Measurements from ENCODE around the gene MAGI2.

Gene MAGI2

DNA sequence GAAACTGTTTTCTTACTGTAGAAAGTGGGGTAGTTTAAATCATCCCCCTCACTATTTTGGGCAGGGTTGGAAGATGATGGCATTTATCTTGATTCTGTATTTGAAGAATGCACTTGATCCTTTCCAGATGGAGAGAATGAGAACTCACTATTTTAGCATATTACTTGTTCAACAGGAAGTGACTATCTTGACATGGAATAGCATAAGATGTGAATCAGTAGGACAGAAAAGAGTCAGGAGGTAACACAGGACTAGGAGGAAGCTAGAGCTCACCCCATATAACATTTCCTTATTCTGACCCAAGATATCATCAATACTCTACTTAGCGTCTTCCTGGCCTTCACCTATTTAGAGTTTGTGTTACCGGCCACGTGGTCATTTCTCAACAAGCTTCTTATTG, 1254.7 kb downstream of the MAGI2 start:
- no peak for FAIRE-seq

DNA sequence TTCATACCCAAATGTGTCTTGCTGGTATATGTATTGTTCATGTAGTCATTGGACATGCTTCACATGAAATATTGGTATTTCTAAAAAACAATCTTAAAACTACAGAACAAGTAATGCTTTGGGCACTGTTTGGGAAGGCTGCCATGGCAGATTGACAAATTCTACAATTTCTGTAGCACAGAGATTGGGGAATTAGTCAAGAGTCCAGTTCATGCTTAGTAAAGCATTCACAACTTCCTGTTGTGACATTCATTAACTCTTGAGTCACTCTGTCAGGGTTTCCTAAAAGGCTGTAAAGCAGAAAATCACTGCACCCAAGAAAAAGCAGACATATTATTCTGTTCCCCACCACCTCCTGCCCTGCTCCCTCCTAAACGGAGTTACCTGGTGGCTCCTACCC, 1256.0 kb downstream of the MAGI2 start:
- no peak for FAIRE-seq

DNA sequence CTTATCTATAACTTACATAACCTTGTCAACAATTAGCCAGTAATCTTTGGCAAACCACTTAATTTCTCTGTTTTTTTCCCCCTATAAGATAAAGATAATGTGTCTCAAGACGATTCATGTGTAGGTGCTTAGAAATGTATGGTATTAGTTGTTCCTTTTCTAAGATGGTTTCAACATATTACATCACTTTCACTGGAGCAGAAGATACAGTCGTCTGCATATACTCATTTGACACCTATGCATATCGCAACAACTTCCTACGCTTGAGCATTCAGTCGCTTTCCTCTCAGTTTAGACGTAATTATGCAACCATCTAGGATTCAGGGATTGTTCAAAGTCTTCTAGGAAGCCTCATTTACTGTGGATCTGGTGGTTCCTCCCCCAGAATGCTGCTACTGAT, 1258.2 kb downstream of the MAGI2 start:
- no peak for FAIRE-seq

DNA sequence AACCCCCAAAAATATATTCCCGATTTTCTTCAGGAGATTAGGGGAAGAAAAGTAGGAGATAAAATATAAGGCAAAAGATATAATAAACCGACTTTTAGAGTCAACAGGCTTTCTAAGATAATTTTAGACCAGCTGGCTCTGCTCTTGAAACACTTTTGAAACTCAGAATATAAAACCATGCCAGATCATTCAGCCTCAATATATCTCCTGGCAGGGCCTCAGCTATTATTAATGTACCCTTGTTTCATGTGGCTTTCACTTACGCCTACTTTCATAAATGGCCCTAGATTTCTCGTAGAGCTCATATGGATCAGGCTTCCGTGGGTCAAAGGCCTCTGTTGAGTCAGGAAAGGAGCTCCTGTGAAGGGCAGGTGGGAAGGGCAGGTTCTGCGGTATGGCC, 1258.9 kb downstream of the MAGI2 start:
- FAIRE-seq, result no peak

DNA sequence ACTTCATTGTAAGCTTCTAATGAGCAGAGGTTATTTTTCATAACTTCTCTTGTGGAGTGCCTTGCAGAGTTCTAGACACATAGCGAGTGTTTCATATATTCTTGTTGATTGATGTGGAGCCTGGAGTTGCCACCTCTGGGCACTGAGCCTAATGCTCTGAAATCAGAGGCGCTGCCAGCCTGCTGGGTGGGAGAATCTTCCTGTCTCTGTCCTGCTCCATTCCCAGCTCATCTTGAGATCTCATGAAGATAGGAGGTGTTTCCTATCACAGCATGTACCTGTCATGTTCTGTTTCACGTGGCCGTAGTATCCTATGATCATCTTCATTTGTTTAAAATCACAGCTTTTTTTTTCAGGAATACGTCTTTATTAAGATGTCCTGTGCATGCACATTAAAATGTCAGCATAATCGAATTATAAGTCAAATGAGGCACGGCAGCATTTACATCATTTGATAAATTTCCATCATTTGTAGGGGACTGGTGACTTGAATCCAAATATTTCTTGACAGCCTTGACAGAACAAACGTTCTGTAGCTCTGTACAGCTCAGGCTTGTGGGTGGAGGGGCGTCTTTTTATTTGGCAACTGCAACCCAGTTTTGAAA, 1261.9 kb downstream of the MAGI2 start:
- no peak for FAIRE-seq

- no peak for FAIRE-seq
These were observed 1263.7 kb downstream of the MAGI2 start for GRCh38 chr7:78189762-78190161.

GRCh38 chr7:78185149-78185745, 1268.2 kb downstream of the MAGI2 start:
- FAIRE-seq, result no peak

DNA sequence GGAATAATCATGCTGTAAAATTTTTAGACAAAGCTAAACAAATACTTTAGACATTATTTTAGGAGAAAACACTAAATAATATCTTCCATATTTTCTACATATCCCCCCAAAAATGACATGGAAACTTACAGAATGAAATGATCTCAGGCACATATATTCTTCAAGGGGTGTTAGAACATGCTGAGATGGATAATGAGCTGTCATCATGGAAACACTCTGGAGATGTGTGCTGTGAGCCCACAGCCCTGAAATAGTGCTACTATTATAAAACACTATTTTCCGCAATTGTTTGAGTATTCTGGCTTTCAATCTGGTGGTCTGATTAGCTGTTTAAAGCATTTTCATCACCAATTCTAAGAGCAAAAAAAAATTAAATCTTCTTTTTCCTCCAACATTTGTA, 1269.2 kb downstream of the MAGI2 start:
- FAIRE-seq, result no peak

DNA sequence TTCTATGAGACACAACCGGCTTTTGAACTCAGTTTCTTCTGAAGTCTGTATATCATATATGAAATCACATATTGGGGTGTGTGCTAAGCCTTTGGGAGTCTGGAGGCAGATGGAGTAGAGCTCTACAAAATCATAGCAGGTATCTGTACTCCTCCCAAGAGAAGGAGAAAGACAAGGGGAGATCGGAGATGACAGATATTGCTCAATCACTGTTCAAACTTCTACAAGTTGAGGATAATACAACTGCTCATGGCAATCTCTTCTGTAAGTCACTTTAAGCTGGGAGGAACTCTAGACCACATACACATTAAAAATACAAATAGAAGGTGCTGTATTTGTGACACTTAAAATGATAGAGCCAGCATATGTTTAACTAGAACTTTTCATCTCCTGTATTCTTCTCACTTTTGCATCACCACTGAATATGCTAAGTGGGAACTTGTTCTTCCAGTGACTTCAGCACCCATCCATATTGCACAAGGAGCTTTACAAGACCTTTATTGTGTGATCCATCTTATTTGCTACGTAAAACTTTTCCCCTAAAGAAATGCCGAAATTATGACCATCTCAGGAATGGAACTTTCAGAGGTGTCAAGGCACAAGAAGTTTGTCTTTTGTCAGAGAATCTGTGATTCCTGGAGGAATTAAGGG, 1273.5 kb downstream of the MAGI2 start:
- FAIRE-seq, result no peak

DNA sequence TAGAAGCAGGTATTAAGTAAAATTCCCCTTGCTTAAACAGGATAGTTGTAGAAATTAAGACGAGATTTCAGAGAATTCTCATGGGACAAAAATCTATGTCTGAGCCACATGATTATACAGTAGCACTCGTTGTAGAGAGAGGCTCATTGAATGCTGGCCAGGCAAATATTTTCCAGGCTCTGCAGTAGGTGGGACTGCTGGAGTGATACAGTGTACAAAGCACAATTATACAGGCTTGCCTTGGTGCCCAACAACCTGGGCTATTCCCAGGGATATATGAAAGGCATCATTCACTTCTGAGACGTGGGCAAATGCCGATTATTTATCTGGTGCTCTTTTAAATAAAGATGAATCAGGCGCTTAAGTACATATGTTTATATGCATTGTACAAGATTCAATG, 1274.3 kb downstream of the MAGI2 start:
- no peak for FAIRE-seq

- FAIRE-seq, result no peak
These were observed 1275.1 kb downstream of the MAGI2 start for GRCh38 chr7:78178319-78178718.

GRCh38 chr7:78176171-78176570, 1277.3 kb downstream of the MAGI2 start:
- no peak for FAIRE-seq

DNA sequence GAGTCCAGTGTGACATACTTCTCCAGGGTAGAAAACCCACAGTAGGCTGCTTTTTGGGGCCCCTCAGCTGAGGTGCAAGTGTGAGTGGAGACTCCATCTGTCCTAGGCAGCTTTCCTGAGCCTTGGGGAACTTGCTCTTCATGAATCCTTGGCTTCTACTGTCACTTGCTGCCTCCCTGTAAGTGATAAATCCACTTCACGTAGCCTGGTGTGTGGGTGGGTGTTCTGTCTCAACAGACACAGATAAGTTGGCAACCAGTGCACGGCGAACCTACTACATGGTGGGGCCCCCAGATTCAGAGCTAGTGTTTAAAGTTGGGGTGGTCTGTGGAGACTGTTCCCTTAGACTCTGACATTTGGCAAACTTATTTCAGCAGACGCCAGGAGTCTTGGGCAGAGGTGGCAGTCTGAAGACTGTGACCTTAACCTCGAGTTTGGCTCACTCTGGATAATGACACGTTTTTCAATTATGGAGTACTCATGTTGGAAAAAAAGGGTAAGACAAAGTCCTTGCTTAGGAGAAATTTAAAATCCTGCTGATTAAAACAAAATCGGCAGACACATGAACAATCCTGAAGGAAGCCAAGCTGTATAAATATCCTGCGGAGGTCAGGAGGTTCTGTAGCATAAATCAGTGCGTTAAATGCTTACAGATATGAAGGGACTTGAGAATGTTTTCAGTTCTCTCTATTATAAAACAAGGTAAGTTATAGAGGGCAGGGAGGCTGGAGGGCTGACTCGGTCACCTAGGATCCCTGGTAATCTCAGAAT, 1278.0 kb downstream of the MAGI2 start:
- FAIRE-seq, result no peak

- FAIRE-seq, result no peak
These were observed 1279.8 kb downstream of the MAGI2 start for GRCh38 chr7:78173666-78174065.

DNA sequence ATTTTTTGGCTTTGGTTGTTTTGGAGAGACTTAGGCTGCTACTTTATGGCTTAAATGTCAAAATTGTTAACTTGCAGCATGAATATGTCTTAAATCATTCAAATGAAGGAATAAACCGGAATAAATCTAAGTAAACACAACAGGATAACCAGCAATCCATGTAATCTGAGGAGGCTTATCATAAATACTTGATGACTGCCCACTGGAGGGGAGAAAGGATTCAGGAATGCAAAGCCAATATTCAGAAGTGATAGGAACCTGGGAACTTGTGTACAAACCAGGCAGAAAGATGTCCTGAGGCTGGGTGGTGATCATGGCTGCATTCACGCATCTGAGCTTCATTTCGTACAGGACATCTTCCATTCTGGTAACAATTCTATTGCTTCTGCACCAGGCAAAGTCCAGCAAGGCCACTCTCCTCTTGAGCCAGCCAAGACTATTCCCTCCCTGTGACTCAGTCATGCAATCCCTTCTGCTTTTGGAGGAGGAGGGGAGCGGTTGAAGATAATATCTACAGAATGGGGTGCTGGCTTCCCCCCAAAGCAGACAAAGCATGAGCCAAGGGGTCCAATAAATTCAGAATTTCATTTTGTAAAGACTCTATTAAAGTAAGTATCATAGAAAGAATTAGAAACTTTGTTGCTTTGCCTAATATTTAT, 1280.4 kb downstream of the MAGI2 start:
- no peak for FAIRE-seq

DNA sequence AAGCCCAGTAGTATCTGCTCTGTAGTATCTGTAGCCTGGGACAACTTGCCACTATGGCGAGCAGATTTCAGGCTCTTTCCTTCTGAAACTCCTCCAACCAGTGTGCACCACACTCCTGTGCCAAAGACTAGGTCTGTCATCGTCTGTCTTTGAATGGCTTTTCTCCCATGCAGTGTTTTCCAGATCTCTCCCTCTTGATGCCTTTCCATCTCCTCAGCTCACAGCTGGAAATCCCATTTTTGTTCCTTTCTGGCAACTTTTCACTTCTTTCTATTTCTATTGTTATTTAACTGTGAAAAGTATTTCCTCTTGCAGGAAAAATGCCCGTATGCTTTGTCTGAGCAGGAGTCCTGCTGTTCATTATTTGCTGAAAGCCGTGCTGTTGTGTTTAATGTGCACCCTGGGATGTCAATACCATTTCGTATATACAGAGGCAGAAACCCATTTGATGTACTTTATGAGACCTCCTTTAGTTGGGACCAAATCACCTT, 1281.2 kb downstream of the MAGI2 start:
- FAIRE-seq, result no peak

- no peak for FAIRE-seq
These were observed 1282.1 kb downstream of the MAGI2 start for GRCh38 chr7:78171398-78171797.

GRCh38 chr7:78170815-78171214, 1282.7 kb downstream of the MAGI2 start:
- FAIRE-seq, result no peak

DNA sequence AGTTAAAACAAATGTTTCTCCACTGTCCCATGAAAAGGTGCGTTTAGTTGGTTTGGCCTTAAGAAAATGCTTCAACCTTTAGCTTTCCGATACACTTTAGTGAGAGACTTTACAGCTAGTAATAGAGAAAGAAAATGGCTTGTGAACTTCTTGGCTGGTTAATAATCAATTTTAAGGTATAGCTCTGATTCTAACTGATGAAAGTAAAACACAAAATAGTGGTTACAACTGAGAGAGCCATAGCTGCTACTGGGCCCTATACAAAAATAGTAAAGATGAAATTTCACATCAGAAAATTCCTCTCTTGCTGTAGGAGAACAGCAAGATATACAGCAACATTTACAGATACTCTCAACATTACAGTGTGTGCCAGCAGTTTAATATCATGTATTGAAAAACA, 1283.5 kb downstream of the MAGI2 start:
- FAIRE-seq, result no peak

DNA sequence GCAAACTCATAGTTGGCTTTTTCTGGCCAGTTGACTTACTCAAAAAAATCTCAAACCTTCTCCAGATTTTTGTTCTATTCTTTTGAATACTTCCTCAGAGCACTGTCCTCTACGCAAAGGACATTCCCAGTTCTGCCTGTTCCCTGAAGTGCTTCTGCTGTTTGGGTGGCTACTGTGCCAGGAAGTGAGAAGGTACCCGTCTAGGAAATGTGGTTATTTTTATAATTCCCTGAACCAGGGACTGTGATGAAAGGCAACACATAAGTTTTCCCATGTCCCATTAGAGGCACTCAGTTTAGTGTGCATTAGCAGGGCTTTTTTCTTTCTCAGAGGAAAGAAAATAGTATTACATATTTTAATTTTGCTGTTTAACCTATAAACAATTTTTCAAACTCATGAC, 1284.6 kb downstream of the MAGI2 start:
- no peak for FAIRE-seq

DNA sequence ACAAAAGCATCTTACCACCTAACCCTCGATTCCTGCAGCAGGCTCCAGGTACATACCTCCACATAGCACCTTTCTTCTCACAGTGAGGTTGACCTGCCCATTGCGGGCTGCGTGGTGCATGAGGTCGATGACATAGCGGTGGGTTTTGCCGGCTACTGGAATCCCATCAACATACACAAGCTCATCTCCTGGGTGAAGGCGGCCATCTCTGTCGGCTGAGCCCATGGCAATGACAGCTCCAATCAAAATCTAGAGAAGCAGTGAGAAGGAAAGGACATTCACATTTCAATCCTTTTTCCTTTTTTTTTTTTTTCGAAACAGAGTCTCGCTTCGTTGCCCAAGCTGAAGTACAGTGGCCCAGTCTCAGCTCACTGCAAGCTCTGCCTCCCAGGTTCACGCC, 1285.6 kb downstream of the MAGI2 start:
- FAIRE-seq, result no peak

DNA sequence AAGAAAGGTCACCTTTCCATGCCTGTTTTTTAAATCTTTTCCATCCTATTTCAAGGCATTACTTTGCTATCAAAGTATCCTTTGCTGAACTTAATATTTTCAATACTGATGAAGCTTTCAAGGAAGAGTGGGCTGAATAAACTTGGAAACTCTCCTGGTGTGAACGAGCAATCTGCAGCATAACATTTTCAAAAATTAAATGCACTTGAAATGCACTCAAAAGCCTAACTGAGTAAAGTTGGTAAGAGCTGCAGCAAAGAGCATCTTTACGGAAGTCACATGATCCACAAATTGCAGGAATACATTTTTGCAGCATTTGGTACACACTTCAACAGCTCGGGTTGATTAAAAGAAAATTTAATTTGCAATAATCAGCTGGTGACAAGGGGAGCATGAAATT, 1287.6 kb downstream of the MAGI2 start:
- no peak for FAIRE-seq

- FAIRE-seq, result no peak
These were observed 1288.0 kb downstream of the MAGI2 start for GRCh38 chr7:78165454-78165853.
